Measurements from ENCODE around the gene NDRG2.
A peak's percentile ranks its signal among the peaks of the same experiment; 100 is the strongest.
"Not testable (repeated sequence)": the region's sequence is repeated elsewhere in the genome, so short reads cannot be mapped to it uniquely, and the experiment has no call there.

NDRG2 gene

DNA sequence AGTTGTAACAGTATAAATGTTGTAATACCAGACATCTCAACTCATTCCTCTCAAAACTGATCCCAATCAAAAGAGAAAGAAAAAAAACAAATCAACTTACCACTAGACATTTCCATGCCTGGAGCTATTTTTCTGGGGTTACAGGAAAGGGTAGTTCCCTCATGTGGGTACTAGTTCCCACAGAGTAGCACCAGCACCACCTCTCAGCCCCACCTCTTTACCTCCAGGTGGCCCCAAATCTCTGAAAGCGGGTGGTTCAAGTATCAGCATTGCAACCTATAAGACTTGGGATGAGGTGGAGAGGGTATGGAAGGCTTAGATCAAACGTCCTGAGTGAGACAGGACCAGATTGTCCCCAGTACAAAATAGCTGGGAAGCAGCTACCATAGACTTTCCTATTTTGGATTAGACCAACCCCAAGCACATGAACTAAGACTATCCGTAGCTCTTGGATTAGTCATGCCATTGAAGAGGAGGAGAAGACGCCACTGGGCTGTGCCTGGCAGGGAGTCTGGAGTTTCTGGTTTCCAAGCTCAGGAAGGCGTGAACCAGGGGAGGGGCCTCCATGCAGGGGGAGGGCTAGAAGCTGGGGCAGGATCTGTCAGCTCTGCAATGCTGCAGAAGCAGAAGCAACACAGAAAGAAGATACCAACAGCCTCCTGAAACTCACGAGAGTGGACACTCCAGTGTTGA lies 26.0 kb downstream of the NDRG2 start, which contains the start of gene SLC39A2:
Gene SLC39A2 (plus strand): TSS at position 620 of the 693 bp plus-strand sequence. CDS start 154 bp downstream, outside the sequence.
- H3K27ac ChIP-seq (ENCODE audit: low read depth, low read length), result no peak within 1 kb of the TSS; the same call in 1 of the 2 replicates
- peaks cover 39% of the 10 kb centered on the region for H3K36me3 ChIP-seq (ENCODE audit: insufficient read depth, low read length)
- no peaks in the 10 kb centered on the region for H3K27me3 ChIP-seq (ENCODE audit: insufficient read depth, low read length)
- WGBS, result 26% methylated on average over 6 of the region's 6 CpGs
- no peak within 1 kb of the TSS for H3K9ac ChIP-seq (ENCODE audit: low read depth, low read length)
- peaks cover 10% of the 10 kb centered on the region for H3K4me1 ChIP-seq (ENCODE audit: insufficient read depth, low read length)
- H3K9me3 ChIP-seq (ENCODE audit: insufficient read depth, low read depth, low read length), result no peaks in the 10 kb centered on the region
- H3K4me3 ChIP-seq (ENCODE audit: low read length), result peak within 1 kb of the TSS; percentile 23; the same call in 1 of the 2 replicates

DNA sequence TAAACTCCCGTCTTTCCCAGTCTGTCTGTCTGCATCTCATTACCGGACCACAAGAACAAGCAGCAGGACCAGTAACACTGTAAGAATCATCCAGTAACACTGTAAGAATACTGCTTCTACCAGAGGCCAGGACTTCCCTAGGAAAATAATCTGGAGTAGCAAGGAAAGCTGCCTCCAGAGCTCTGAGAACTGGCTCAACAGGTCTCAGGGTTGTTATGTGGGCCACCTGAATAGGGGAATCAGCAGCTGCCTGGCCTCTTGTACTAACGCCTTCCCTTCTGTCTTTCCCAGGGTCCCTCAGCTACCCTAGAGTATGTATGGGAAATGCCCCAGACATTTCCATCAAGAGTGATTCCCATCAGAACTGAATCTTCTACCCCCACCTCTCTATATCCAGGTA lies 26.7 kb downstream of the NDRG2 start:
- no peaks in the 10 kb centered on the region for H3K27me3 ChIP-seq (ENCODE audit: insufficient read depth, low read length)
- WGBS, result 83% methylated on average over 3 of the region's 3 CpGs
- H3K4me1 ChIP-seq (ENCODE audit: insufficient read depth, low read length), result peaks cover 10% of the 10 kb centered on the region
- H3K9ac ChIP-seq (ENCODE audit: low read depth, low read length), result no peak overlapping the region
- H3K36me3 ChIP-seq (ENCODE audit: insufficient read depth, low read length), result peaks cover 44% of the 10 kb centered on the region
- H3K9me3 ChIP-seq (ENCODE audit: insufficient read depth, low read depth, low read length), result no peaks in the 10 kb centered on the region
- H3K4me3 ChIP-seq (ENCODE audit: low read length), result no peak overlapping the region
- H3K27ac ChIP-seq (ENCODE audit: low read depth, low read length), result no peak overlapping the region; the same call in 1 of the 2 replicates

DNA sequence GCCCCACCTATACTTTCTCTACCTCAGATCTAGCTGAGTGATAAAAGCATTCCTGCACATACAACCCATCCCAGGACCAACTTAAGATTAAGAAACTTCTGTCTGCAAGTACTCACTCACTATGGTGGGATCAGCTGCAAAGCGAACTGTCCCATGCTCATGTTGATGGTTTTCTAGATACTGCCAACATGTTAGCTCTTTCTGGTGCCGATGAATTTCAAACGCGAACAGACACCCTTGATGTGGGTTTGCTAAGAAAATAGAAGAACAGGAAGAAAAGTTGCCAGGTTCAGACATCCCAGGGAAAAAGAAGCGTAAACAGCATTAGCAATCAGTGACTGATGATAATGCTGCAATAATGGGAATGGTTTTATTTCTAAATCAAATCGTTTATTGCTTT lies 27.3 kb downstream of the NDRG2 start:
- Histone ChIP-seq H3K9ac (ENCODE audit: low read depth, low read length) (no peak overlapping the region), H3K4me3 (ENCODE audit: low read length) (no peak overlapping the region), H3K27ac (ENCODE audit: low read depth, low read length) (no peak overlapping the region), H3K36me3 (ENCODE audit: insufficient read depth, low read length) (peaks cover 50% of the 10 kb centered on the region), H3K27me3 (ENCODE audit: insufficient read depth, low read length) (no peaks in the 10 kb centered on the region), H3K9me3 (ENCODE audit: insufficient read depth, low read depth, low read length) (no peaks in the 10 kb centered on the region), H3K4me1 (ENCODE audit: insufficient read depth, low read length) (peaks cover 10% of the 10 kb centered on the region)
- 93% methylated on average over 5 of the region's 6 CpGs for WGBS

DNA sequence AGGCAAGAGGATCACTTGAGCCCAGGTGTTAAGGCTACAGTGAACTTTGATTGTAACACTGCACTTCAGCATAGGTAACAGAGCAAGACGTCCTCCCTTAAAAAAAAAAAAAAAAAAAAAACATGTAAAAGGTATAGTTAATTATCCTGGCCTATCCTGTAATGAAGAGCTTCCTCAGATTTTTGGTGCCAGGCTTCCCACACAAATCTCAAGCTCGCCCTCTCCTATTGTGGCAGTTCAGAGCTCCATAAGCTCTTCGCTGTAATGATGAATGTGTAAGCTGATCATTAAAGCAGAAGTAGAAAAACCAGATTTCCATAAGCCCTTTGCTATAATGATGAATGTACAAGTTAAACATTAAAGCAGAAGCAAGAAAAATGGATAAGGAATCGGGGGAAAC lies 27.7 kb downstream of the NDRG2 start:
- Histone ChIP-seq H3K36me3 (ENCODE audit: insufficient read depth, low read length) (peaks cover 54% of the 10 kb centered on the region), H3K27me3 (ENCODE audit: insufficient read depth, low read length) (no peaks in the 10 kb centered on the region), H3K9ac (ENCODE audit: low read depth, low read length) (no peak overlapping the region), H3K9me3 (ENCODE audit: insufficient read depth, low read depth, low read length) (no peaks in the 10 kb centered on the region), H3K27ac (ENCODE audit: low read depth, low read length) (no peak overlapping the region), H3K4me1 (ENCODE audit: insufficient read depth, low read length) (peaks cover 10% of the 10 kb centered on the region), H3K4me3 (ENCODE audit: low read length) (no peak overlapping the region)
- WGBS, result 88% methylated on average over 3 of the region's 4 CpGs

DNA sequence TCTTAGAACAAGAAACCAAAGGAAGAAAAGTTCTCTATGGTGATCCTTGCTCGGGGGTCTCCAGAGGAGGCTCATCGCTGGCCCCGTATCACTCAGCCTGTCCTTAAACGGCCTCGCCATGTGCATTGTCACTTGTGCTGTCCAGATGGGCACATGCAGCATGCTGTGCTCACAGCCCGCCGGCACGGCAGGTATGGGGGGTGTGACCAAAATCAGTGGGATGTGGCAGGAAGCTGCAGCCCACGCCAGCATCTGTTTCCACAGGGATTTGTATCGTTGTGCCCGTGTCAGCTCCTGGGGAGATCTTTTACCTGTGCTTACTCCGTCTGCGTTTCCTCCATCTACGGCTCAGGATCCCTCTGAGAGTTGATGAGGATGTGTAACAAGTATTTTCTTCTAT lies 28.3 kb downstream of the NDRG2 start:
- Histone ChIP-seq H3K4me3 (ENCODE audit: low read length) (no peak overlapping the region), H3K36me3 (ENCODE audit: insufficient read depth, low read length) (peaks cover 60% of the 10 kb centered on the region), H3K4me1 (ENCODE audit: insufficient read depth, low read length) (peaks cover 10% of the 10 kb centered on the region), H3K9ac (ENCODE audit: low read depth, low read length) (no peak overlapping the region), H3K9me3 (ENCODE audit: insufficient read depth, low read depth, low read length) (no peaks in the 10 kb centered on the region), H3K27me3 (ENCODE audit: insufficient read depth, low read length) (no peaks in the 10 kb centered on the region), H3K27ac (ENCODE audit: low read depth, low read length) (no peak overlapping the region)
- WGBS, result 95% methylated on average over 14 of the region's 14 CpGs

DNA sequence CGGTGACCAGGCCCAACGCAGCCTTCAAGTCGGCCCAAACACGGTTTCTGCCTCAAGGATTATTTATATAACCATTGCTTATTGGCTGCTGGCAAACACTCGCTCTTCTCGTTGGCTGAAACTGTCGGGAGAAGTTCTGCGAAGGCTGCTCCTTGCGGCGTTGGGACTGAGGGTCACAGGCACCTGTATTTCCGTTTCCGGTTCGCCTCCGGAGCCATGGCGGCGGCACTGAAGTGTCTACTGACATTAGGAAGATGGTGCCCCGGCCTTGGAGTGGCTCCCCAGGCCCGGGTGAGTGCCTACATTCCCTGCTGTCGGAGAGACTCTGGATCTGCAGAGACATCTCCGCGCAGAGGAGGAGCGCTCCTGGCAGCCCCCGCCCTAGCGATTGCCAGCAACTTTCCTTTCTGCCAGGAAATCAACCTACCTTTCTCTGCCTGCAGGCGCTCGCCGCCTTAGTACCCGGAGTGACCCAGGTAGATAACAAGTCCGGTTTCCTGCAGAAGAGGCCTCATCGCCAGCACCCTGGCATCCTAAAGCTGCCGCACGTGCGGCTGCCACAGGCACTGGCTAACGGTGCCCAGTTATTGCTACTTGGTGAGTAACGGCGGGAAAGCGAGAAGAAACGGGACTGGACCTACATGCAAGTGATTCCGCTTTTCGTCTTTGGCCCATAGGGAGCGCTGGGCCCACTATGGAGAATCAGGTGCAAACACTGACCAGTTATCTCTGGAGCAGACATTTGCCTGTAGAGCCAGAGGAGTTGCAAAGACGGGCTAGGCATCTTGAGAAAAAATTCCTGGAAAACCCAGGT lies 34.9 kb downstream of the NDRG2 start, which contains the start of gene METTL17:
Gene METTL17 (plus strand): TSS at position 194 of the 814 bp plus-strand sequence. CDS start 23 bp downstream, at position 217.
- Histone ChIP-seq H3K27me3 (ENCODE audit: insufficient read depth, low read length) (no peaks in the 10 kb centered on the region), H3K4me1 (ENCODE audit: insufficient read depth, low read length) (peaks cover 4% of the 10 kb centered on the region; the same call in 1 of the 2 replicates), H3K9ac (ENCODE audit: low read depth, low read length) (peak within 1 kb of the TSS; percentile 77), H3K27ac (ENCODE audit: low read depth, low read length) (peak within 1 kb of the TSS; percentile 65; the same call in 1 of the 2 replicates), H3K9me3 (ENCODE audit: insufficient read depth, low read depth, low read length) (no peaks in the 10 kb centered on the region), H3K4me3 (ENCODE audit: low read length) (peak within 1 kb of the TSS; percentile 94), H3K36me3 (ENCODE audit: insufficient read depth, low read length) (peaks cover 33% of the 10 kb centered on the region)
- WGBS, result under 1% methylated on average over 42 of the region's 42 CpGs

DNA sequence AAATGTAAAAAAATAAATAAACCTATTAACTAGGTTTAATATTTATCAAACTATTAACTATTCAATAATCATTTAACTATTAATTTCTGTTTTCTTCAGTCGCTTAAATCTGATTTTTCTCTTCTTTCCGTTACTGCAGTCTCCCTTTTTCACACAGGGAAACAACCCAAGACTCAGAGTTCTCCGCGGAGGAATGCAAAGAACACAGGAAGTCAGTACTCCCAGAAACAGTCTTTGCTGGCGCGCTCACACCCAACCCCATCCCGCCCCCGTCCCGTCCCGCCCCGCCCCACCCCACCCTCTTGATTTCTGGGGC lies 35.4 kb downstream of the NDRG2 start:
- Histone ChIP-seq H3K4me3 (ENCODE audit: low read length) (peak overlapping the region; percentile 94), H3K27ac (ENCODE audit: low read depth, low read length) (peak overlapping the region; percentile 49; the same call in 1 of the 2 replicates), H3K27me3 (ENCODE audit: insufficient read depth, low read length) (no peaks in the 10 kb centered on the region), H3K36me3 (ENCODE audit: insufficient read depth, low read length) (peaks cover 28% of the 10 kb centered on the region), H3K9me3 (ENCODE audit: insufficient read depth, low read depth, low read length) (no peaks in the 10 kb centered on the region), H3K9ac (ENCODE audit: low read depth, low read length) (peak overlapping the region; percentile 62), H3K4me1 (ENCODE audit: insufficient read depth, low read length) (peaks cover 4% of the 10 kb centered on the region; the same call in 1 of the 2 replicates)
- 3% methylated on average over 7 of the region's 11 CpGs for WGBS

DNA sequence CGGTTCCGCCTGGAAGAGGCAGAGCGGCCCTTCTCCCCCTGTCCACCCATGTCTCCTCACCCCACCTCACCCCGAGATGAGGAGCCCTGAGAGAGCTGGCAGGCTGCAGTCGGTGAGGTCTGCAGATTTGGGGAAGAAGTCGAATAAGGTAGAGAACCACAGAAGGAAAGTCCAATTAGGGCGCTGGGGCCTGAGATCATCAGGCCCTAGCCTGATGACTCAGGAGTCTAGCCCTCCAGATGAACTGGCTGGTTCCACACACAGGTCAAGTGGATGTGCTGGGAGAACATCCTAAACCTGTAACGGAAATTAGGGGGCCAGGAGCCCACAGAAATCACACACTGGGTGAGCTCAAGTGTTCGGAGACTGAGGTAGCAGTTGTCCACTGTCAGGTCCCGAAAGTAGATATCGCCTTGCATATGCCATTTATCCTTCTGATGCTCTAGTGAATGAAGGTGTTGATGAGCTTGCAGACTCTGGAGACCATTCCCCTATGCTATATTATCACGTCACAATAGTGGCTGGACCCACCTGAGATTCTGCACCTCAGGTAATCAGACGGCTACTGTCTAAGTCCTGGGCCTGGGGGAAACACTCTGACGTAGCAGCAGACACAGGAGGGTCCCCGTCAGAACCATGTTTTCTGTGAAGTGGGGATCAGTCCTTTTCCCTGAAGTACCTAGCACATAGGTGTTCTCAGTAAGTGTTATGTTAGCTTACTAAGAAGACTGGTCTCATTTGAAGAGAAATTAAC lies 36.0 kb downstream of the NDRG2 start:
- H3K27ac ChIP-seq (ENCODE audit: low read depth, low read length), result peak overlapping the region; percentile 49; the same call in 1 of the 2 replicates
- no peaks in the 10 kb centered on the region for H3K27me3 ChIP-seq (ENCODE audit: insufficient read depth, low read length)
- peaks cover 4% of the 10 kb centered on the region; the same call in 1 of the 2 replicates for H3K4me1 ChIP-seq (ENCODE audit: insufficient read depth, low read length)
- H3K9me3 ChIP-seq (ENCODE audit: insufficient read depth, low read depth, low read length), result no peaks in the 10 kb centered on the region
- WGBS, result 89% methylated on average over 15 of the region's 15 CpGs
- H3K36me3 ChIP-seq (ENCODE audit: insufficient read depth, low read length), result peaks cover 22% of the 10 kb centered on the region
- peak overlapping the region; percentile 94 for H3K4me3 ChIP-seq (ENCODE audit: low read length)
- H3K9ac ChIP-seq (ENCODE audit: low read depth, low read length), result peak overlapping the region; percentile 62

DNA sequence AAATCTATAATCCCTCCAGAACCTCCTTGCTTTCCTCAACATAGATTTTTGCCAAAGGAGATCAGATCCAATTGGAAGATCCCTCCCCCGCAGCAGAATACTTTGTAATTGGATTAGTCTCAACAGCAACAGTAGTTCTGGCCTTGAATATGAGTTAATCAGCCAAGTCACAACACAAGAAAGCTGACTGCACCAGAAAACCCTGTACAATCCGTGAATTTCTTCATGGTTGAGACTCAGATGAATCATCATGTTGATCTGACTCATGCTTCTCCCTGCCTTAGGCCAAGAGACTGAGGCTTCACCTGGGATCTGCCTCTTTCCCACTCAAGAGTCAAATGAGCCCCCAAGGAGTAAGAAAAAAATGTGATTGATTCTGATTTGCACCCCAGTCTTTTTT lies 38.0 kb downstream of the NDRG2 start:
- Histone ChIP-seq H3K36me3 (ENCODE audit: insufficient read depth, low read length) (peaks cover 3% of the 10 kb centered on the region), H3K27me3 (ENCODE audit: insufficient read depth, low read length) (peaks cover 5% of the 10 kb centered on the region; the same call in 1 of the 2 replicates), H3K9me3 (ENCODE audit: insufficient read depth, low read depth, low read length) (no peaks in the 10 kb centered on the region), H3K9ac (ENCODE audit: low read depth, low read length) (no peak overlapping the region), H3K4me3 (ENCODE audit: low read length) (no peak overlapping the region), H3K27ac (ENCODE audit: low read depth, low read length) (no peak overlapping the region), H3K4me1 (ENCODE audit: insufficient read depth, low read length) (peaks cover 4% of the 10 kb centered on the region; the same call in 1 of the 2 replicates)
- 52% methylated on average over 2 of the region's 2 CpGs for WGBS

DNA sequence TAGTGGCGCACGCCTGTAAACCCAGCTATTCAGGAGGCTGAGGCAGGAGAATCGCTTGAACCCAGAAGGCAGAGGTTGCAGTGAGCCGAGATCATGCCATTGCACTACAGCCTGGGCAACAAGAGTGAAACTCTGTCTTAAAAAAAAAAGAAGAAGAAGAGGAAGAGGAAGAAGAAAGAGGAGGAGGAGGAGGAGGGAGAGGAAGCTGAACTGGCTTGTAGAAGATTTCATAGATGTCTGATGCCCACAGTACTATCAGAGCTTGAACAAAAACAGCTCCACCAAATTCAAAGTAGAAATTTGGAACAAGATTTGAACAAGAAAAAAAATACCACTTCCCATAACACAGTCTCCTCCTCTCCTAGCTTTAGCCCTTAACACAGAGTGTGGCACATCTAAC lies 39.2 kb downstream of the NDRG2 start:
- H3K9ac ChIP-seq (ENCODE audit: low read depth, low read length); H3K9me3 ChIP-seq (ENCODE audit: insufficient read depth, low read depth, low read length); H3K27ac ChIP-seq (ENCODE audit: low read depth, low read length); H3K4me1 ChIP-seq (ENCODE audit: insufficient read depth, low read length); H3K27me3 ChIP-seq (ENCODE audit: insufficient read depth, low read length); H3K36me3 ChIP-seq (ENCODE audit: insufficient read depth, low read length); H3K4me3 ChIP-seq (ENCODE audit: low read length): not testable (repeated sequence)
- WGBS, result 94% methylated on average over 4 of the region's 4 CpGs
